Hepatocyte (in vitro differentiated cells): ENCODE data around the gene TENM4. TPM values are rescaled to one million over a fixed set of nuclear protein-coding genes. Genes with fewer than 3 reads are reported as not detected.

Source experiments
- DNase-seq: peaks from one replicate; pipeline ENCODE4 v3.0.0-alpha.2; 2016; ENCODE audit warnings: low spot score
- H2AFZ ChIP-seq: fragments of 200-600 bp; sonication (generic); 2 replicates; pipeline ENCODE4 v1.6.0; 2016; ENCODE audit warnings: antibody characterized with exemption, mild to moderate bottlenecking
- H3K27ac ChIP-seq: fragments of 200-600 bp; sonication (generic); 2 replicates; pipeline ENCODE4 v1.5.1; 2016; ENCODE audit warnings: mild to moderate bottlenecking
- H3K27me3 ChIP-seq: fragments of 200-600 bp; sonication (generic); 2 replicates; pipeline ENCODE4 v1.6.1; 2016
- H3K36me3 ChIP-seq: fragments of 200-600 bp; sonication (generic); replicated peaks from 2 replicates; pipeline ENCODE4 v1.5.1; 2016; ENCODE audit warnings: low read depth; ENCODE audit not compliant: insufficient read depth
- H3K4me1 ChIP-seq: fragments of 200-600 bp; sonication (generic); 2 replicates; pipeline ENCODE4 v1.5.1; 2016; ENCODE audit warnings: mild to moderate bottlenecking, moderate library complexity; ENCODE audit not compliant: insufficient read depth
- H3K4me2 ChIP-seq: fragments of 200-600 bp; sonication (generic); 2 replicates; pipeline ENCODE4 v1.6.0; 2016
- H3K4me3 ChIP-seq: fragments of 200-600 bp; sonication (generic); 2 replicates; pipeline ENCODE4 v1.5.1; 2016; ENCODE audit warnings: mild to moderate bottlenecking
- H3K79me2 ChIP-seq: fragments of 200-600 bp; sonication (generic); 2 replicates; pipeline ENCODE4 v1.6.0; 2017; ENCODE audit warnings: mild to moderate bottlenecking
- H3K9me2 ChIP-seq: fragments of 200-600 bp; sonication (generic); replicated peaks from 2 replicates; pipeline ENCODE4 v1.6.0; 2017; ENCODE audit warnings: mild to moderate bottlenecking; ENCODE audit not compliant: insufficient read depth
- H3K9me3 ChIP-seq: fragments of 200-600 bp; sonication (generic); 2 replicates; pipeline ENCODE4 v1.5.1; 2016; ENCODE audit warnings: low read depth, mild to moderate bottlenecking
- H4K20me1 ChIP-seq: fragments of 200-600 bp; sonication (generic); 2 replicates; pipeline ENCODE4 v1.6.0; 2016; ENCODE audit warnings: mild to moderate bottlenecking; ENCODE audit not compliant: insufficient read depth, poor library complexity, severe bottlenecking
- CTCF ChIP-seq: fragments of 200-600 bp; sonication (generic); IDR thresholded peaks from 2 replicates; pipeline ENCODE4 v1.5.1; 2016; ENCODE audit warnings: antibody characterized with exemption, mild to moderate bottlenecking; ENCODE audit not compliant: poor library complexity
- EZH2 ChIP-seq: fragments of 200-600 bp; sonication (generic); IDR thresholded peaks from 2 replicates; pipeline ENCODE4 v1.6.1; 2016; ENCODE audit warnings: antibody characterized with exemption, mild to moderate bottlenecking, borderline replicate concordance
- EZH2phosphoT487 ChIP-seq: fragments of 200-600 bp; sonication (generic); IDR thresholded peaks from one replicate; pipeline ENCODE4 v1.6.1; 2018; ENCODE audit warnings: antibody characterized with exemption, mild to moderate bottlenecking, low read depth, moderate library complexity; ENCODE audit not compliant: unreplicated experiment, severe bottlenecking
- WGBS: methylation state at CpG from one replicate; pipeline ENCODE4 v1.1.6; 2016; ENCODE audit warnings: low lambda C conversion rate; ENCODE audit errors: missing lambda C conversion rate; 5-methylcytosine and 5-hydroxymethylcytosine counted together
- polyA plus RNA-seq: library from polyadenylated mRNA; unstranded; fragments of >200 nt; fragmentation: Nextera tagmentation; extraction: Ambion mirVana; gene quantifications from 2 replicates; pipeline ENCODE4 v1.2.1, GENCODE V29; 2016
- total RNA-seq: library from RNA; depleted of rRNA; stranded (reverse); fragments of >200 nt; gene quantifications from 2 replicates; pipeline ENCODE4 v1.2.3, GENCODE V29; 2014

The TENM4 gene
- total and polyA plus RNA-seq, 2 experiments from 2014 or later: 18.4 to 18.7 TPM

GRCh38 chr11:79206951-79207350 is 233.9 kb downstream of the TENM4 start:
- Histone ChIP-seq H3K79me2 (no peaks in the 10 kb centered on the region), H4K20me1 (no peaks in the 10 kb centered on the region), H3K4me2 (no peak overlapping the region), H2AFZ (no peak overlapping the region), H3K27me3 (no peaks in the 10 kb centered on the region), H3K36me3 (no peaks in the 10 kb centered on the region), H3K27ac (no peak overlapping the region), H3K4me1 (peaks cover 10% of the 10 kb centered on the region), H3K4me3 (no peak overlapping the region), H3K9me3 (no peaks in the 10 kb centered on the region), H3K9me2 (no peaks in the 10 kb centered on the region)
- WGBS: 69% methylated on average over 4 of the region's 4 CpGs
- DNase-seq: no peak
- no peak for TF ChIP-seq EZH2phosphoT487

GRCh38 chr11:79205786-79206185 is 235.0 kb downstream of the TENM4 start:
- Histone ChIP-seq H3K4me2 (no peak overlapping the region), H3K4me3 (no peak overlapping the region), H3K27ac (no peak overlapping the region), H4K20me1 (no peaks in the 10 kb centered on the region), H3K27me3 (no peaks in the 10 kb centered on the region), H3K9me3 (no peaks in the 10 kb centered on the region), H2AFZ (no peak overlapping the region), H3K9me2 (no peaks in the 10 kb centered on the region), H3K79me2 (no peaks in the 10 kb centered on the region), H3K36me3 (no peaks in the 10 kb centered on the region), H3K4me1 (peaks cover 10% of the 10 kb centered on the region)
- 96% methylated on average over 1 of the region's 1 CpG for WGBS
- DNase-seq: no peak
- no peak for TF ChIP-seq EZH2phosphoT487
- TF ChIP-seq EZH2: no peak
- TF ChIP-seq CTCF: no peak

GRCh38 chr11:79201677-79202347 is 239.0 kb downstream of the TENM4 start:
- no peaks in the 10 kb centered on the region for H3K79me2 ChIP-seq
- 70% methylated on average over 3 of the region's 3 CpGs for WGBS
- H3K27me3 ChIP-seq: no peaks in the 10 kb centered on the region
- no peak overlapping the region for H3K4me2 ChIP-seq
- H3K9me2 ChIP-seq: no peaks in the 10 kb centered on the region
- DNase-seq: no peak
- no peaks in the 10 kb centered on the region for H3K36me3 ChIP-seq
- no peak overlapping the region for H3K4me3 ChIP-seq
- H3K9me3 ChIP-seq: no peaks in the 10 kb centered on the region
- H2AFZ ChIP-seq: no peak overlapping the region
- no peaks in the 10 kb centered on the region for H3K4me1 ChIP-seq
- TF ChIP-seq CTCF: no peak
- no peak for TF ChIP-seq EZH2
- TF ChIP-seq EZH2phosphoT487: no peak
- no peak overlapping the region for H3K27ac ChIP-seq
- no peaks in the 10 kb centered on the region for H4K20me1 ChIP-seq

- no peak overlapping the region for H3K27ac ChIP-seq
- no peaks in the 10 kb centered on the region for H3K36me3 ChIP-seq
- H3K9me3 ChIP-seq: no peaks in the 10 kb centered on the region
- no peaks in the 10 kb centered on the region for H3K79me2 ChIP-seq
- TF ChIP-seq EZH2phosphoT487: no peak
- no peak overlapping the region for H3K4me2 ChIP-seq
- WGBS: 91% methylated on average over 5 of the region's 5 CpGs
- H3K27me3 ChIP-seq: no peaks in the 10 kb centered on the region
- H3K4me1 ChIP-seq: no peaks in the 10 kb centered on the region
- no peaks in the 10 kb centered on the region for H3K9me2 ChIP-seq
- DNase-seq: no peak
- no peak overlapping the region for H2AFZ ChIP-seq
- H4K20me1 ChIP-seq: no peaks in the 10 kb centered on the region
- no peak overlapping the region for H3K4me3 ChIP-seq
These were observed 240.3 kb downstream of the TENM4 start for GRCh38 chr11:79200398-79201070.
